Testis (tissue), 2 donors: ENCODE measurements around the gene LNX2.

Experiments
- POLR2A ChIP-seq: fragments of 450-650 bp; IDR thresholded peaks from one replicate; pipeline ENCODE4 v1.6.1; 2017; ENCODE audit warnings: antibody characterized with exemption, mild to moderate bottlenecking, moderate library complexity
- TF ChIP-seq, protein P1 (sequence below), 3 experiments: fragments of 450-650 bp in 2 of 3; fragments of 200-600 bp in 1 of 3; sonication (generic) in 1 of 3; IDR thresholded peaks; one replicate each; pipeline ENCODE4 v1.5.1; 2016 to 2019; ENCODE audit warnings: antibody characterized with exemption in 3 of 3, mild to moderate bottlenecking in 2 of 3, moderate library complexity in 1 of 3

DNA sequence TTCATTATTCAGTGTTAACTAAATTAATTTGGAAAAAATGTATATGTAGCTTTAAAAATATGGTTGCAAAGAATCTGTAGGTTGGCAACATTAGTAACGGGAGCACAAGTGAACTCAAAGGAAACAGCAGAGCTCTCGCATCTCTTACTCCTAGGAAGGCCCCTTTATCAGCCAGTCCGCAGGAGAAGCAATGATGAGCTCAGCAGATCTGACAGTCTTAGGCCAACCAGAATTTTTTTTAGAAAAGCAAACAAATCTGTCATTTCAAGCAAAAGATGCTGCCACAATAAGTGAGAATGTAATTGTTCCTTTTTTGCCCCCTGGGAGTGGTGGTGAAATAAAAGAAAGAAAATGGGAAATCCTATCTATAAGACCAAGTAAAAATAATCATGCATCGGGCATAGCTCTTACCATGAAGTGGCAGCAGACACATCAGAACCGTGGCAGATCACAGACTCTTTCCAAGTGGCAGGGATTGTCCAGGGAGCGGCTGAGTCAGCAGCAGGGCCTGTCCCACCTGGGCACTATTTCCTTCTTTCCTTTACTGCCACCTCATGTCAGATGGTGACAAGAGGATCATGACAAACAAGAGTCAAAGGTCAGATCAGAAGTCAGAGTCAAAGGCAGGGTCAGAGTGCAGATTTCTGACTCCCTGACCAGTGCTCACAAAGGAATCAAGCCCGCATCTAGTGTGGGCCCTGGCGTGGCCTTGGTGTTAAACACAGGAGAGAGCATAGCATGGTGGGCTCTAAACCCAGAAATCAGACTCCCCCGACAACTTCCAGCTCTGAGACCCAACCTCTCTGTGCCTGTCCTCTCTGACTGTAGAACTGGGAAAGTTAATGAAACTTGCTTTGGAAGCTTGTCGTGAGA lies 86.0 kb downstream of the LNX2 start:
- TF ChIP-seq, protein P1, sequence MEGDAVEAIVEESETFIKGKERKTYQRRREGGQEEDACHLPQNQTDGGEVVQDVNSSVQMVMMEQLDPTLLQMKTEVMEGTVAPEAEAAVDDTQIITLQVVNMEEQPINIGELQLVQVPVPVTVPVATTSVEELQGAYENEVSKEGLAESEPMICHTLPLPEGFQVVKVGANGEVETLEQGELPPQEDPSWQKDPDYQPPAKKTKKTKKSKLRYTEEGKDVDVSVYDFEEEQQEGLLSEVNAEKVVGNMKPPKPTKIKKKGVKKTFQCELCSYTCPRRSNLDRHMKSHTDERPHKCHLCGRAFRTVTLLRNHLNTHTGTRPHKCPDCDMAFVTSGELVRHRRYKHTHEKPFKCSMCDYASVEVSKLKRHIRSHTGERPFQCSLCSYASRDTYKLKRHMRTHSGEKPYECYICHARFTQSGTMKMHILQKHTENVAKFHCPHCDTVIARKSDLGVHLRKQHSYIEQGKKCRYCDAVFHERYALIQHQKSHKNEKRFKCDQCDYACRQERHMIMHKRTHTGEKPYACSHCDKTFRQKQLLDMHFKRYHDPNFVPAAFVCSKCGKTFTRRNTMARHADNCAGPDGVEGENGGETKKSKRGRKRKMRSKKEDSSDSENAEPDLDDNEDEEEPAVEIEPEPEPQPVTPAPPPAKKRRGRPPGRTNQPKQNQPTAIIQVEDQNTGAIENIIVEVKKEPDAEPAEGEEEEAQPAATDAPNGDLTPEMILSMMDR (IDR thresholded peaks at IDR 0.05), result no peak
- no peak for TF ChIP-seq POLR2A
